ENCODE results near the gene COG2.

The COG2 gene

DNA sequence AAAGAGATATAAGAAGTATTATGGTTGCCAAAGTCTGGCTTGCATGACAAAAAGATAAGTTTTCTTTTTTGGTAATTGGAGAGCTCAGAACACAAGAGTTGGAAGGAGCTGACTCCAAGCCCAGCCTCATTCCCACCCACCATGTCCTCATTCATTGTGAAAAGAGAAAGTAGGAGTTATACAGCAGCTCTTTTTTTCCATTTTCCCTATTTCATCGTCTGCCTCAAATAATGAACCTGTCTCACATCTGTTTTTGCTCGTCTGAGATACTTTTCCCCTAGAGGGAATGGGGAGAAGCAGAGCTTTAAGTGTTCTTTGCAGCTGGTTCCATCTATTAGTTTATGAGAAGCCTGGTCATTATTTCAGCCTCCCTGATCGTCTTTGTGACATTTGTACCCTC lies 36.9 kb downstream of the COG2 start:
- ChIA-PET POLR2A (no interaction called here), CTCF (interaction anchor here (0.6 kb wide), 1 partner anchor 482 kb away, joined by 3 read pairs; no protein-coding TSS in a partner anchor)
- Histone ChIP-seq H3K4me1 (ENCODE audit: control insufficient read depth, insufficient read depth, low read length) (peaks cover 13% of the 10 kb centered on the region; the same call in 1 of the 2 replicates), H3K36me3 (ENCODE audit: control insufficient read depth in 2 of 2, insufficient read depth in 1 of 2, low read length in 2 of 2) (peaks cover 43 to 87% of the 10 kb centered on the region in 2 experiments), H3K9me3 (ENCODE audit: control insufficient read depth, insufficient read depth, low read depth, low read length) (no peaks in the 10 kb centered on the region), H3K27ac (ENCODE audit: extremely low read depth, low read depth, low read length) (no peak overlapping the region), H3K4me3 (ENCODE audit: low read depth, low read length) (no peak overlapping the region)
- TF ChIP-seq ZNF777 (tag by site-specific recombination; IDR thresholded peaks at IDR 0.05; ENCODE audit: borderline replicate concordance) (no peak), ZNF501 (tag by site-specific recombination; IDR thresholded peaks at IDR 0.05) (no peak), ZNF707 (tag by site-specific recombination; IDR thresholded peaks at IDR 0.05) (no peak), ZNF274 (IDR thresholded peaks at IDR 0.05; ENCODE audit: low read length) (no peak), ZNF274 (tag by site-specific recombination; IDR thresholded peaks at IDR 0.05; ENCODE audit: borderline replicate concordance) (no peak), ZNF514 (tag by site-specific recombination; IDR thresholded peaks at IDR 0.05) (no peak), MEIS1 (CRISPR knock-in tag; IDR thresholded peaks at IDR 0.05; ENCODE audit: borderline replicate concordance) (no peak), ZNF175 (tag by site-specific recombination; IDR thresholded peaks at IDR 0.05) (no peak), HOXC10 (CRISPR knock-in tag; IDR thresholded peaks at IDR 0.05) (no peak), ZNF660 (tag by site-specific recombination; IDR thresholded peaks at IDR 0.05) (no peak), ZBTB17 (tag by site-specific recombination; IDR thresholded peaks at IDR 0.05) (no peak)

DNA sequence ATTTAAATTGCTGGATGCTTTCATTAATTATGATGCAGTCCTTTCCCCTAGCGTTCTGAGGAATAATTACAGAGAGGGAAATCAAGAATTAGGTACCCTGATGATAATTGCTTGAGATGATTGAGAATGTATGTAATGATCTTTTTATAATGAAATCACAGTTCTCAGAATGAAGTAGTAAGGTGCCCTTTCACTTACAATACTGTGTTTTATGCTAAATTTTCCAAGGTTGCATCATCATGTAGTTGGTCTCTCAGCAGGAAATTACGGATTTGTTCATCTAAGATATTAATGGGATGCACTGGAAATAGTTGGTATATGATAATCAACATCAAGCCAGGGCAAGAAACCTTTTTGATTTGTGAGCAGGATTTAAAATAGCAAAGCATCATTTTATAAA lies 37.5 kb downstream of the COG2 start:
- CTCF ChIA-PET = no interaction called here
- peaks cover 39 to 87% of the 10 kb centered on the region in 2 experiments for H3K36me3 ChIP-seq (ENCODE audit: control insufficient read depth in 2 of 2, insufficient read depth in 1 of 2, low read length in 2 of 2)
- H3K27ac ChIP-seq (ENCODE audit: extremely low read depth, low read depth, low read length) = no peak overlapping the region
- H3K4me3 ChIP-seq (ENCODE audit: low read depth, low read length) = no peak overlapping the region
- POLR2A ChIA-PET = no interaction called here
- H3K9me3 ChIP-seq (ENCODE audit: control insufficient read depth, insufficient read depth, low read depth, low read length) = no peaks in the 10 kb centered on the region
- TF ChIP-seq ZNF610 (tag by site-specific recombination; IDR thresholded peaks at IDR 0.05; ENCODE audit: borderline replicate concordance) = no peak
- TF ChIP-seq, protein P1, sequence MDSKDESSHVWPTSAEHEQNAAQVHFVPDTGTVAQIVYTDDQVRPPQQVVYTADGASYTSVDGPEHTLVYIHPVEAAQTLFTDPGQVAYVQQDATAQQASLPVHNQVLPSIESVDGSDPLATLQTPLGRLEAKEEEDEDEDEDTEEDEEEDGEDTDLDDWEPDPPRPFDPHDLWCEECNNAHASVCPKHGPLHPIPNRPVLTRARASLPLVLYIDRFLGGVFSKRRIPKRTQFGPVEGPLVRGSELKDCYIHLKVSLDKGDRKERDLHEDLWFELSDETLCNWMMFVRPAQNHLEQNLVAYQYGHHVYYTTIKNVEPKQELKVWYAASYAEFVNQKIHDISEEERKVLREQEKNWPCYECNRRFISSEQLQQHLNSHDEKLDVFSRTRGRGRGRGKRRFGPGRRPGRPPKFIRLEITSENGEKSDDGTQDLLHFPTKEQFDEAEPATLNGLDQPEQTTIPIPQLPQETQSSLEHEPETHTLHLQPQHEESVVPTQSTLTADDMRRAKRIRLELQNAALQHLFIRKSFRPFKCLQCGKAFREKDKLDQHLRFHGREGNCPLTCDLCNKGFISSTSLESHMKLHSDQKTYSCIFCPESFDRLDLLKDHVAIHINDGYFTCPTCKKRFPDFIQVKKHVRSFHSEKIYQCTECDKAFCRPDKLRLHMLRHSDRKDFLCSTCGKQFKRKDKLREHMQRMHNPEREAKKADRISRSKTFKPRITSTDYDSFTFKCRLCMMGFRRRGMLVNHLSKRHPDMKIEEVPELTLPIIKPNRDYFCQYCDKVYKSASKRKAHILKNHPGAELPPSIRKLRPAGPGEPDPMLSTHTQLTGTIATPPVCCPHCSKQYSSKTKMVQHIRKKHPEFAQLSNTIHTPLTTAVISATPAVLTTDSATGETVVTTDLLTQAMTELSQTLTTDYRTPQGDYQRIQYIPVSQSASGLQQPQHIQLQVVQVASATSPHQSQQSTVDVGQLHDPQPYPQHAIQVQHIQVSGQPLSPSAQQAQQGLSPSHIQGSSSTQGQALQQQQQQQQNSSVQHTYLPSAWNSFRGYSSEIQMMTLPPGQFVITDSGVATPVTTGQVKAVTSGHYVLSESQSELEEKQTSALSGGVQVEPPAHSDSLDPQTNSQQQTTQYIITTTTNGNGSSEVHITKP (tag by site-specific recombination; IDR thresholded peaks at IDR 0.05) = no peak
- TF ChIP-seq ZNF654 (tag by site-specific recombination; IDR thresholded peaks at IDR 0.05; ENCODE audit: low read depth) = no peak
- TF ChIP-seq, protein P2, sequence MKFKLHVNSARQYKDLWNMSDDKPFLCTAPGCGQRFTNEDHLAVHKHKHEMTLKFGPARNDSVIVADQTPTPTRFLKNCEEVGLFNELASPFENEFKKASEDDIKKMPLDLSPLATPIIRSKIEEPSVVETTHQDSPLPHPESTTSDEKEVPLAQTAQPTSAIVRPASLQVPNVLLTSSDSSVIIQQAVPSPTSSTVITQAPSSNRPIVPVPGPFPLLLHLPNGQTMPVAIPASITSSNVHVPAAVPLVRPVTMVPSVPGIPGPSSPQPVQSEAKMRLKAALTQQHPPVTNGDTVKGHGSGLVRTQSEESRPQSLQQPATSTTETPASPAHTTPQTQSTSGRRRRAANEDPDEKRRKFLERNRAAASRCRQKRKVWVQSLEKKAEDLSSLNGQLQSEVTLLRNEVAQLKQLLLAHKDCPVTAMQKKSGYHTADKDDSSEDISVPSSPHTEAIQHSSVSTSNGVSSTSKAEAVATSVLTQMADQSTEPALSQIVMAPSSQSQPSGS (tag by site-specific recombination; IDR thresholded peaks at IDR 0.05; ENCODE audit: low read depth) = no peak
- TF ChIP-seq ZNF175 (tag by site-specific recombination; IDR thresholded peaks at IDR 0.05) = no peak
- no peak for TF ChIP-seq ZNF146 (tag by site-specific recombination; IDR thresholded peaks at IDR 0.05)
- TF ChIP-seq, protein P3, sequence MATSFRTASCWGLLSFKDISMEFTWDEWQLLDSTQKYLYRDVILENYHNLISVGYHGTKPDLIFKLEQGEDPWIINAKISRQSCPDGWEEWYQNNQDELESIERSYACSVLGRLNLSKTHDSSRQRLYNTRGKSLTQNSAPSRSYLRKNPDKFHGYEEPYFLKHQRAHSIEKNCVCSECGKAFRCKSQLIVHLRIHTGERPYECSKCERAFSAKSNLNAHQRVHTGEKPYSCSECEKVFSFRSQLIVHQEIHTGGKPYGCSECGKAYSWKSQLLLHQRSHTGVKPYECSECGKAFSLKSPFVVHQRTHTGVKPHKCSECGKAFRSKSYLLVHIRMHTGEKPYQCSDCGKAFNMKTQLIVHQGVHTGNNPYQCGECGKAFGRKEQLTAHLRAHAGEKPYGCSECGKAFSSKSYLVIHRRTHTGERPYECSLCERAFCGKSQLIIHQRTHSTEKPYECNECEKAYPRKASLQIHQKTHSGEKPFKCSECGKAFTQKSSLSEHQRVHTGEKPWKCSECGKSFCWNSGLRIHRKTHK (tag by site-specific recombination; IDR thresholded peaks at IDR 0.05) = no peak
- TF ChIP-seq, protein P4, sequence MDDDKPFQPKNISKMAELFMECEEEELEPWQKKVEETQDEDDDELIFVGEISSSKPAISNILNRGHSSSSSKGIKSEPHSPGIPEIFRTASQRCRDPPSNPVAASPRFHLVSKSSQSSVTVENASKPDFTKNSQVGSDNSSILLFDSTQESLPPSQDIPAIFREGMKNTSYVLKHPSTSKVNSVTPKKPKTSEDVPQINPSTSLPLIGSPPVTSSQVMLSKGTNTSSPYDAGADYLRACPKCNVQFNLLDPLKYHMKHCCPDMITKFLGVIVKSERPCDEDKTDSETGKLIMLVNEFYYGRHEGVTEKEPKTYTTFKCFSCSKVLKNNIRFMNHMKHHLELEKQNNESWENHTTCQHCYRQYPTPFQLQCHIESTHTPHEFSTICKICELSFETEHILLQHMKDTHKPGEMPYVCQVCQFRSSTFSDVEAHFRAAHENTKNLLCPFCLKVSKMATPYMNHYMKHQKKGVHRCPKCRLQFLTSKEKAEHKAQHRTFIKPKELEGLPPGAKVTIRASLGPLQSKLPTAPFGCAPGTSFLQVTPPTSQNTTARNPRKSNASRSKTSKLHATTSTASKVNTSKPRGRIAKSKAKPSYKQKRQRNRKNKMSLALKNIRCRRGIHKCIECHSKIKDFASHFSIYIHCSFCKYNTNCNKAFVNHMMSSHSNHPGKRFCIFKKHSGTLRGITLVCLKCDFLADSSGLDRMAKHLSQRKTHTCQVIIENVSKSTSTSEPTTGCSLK (tag by site-specific recombination; IDR thresholded peaks at IDR 0.05) = no peak
- TF ChIP-seq, protein P5, sequence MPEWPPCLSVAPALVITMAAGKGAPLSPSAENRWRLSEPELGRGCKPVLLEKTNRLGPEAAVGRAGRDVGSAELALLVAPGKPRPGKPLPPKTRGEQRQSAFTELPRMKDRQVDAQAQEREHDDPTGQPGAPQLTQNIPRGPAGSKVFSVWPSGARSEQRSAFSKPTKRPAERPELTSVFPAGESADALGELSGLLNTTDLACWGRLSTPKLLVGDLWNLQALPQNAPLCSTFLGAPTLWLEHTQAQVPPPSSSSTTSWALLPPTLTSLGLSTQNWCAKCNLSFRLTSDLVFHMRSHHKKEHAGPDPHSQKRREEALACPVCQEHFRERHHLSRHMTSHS (tag by site-specific recombination; IDR thresholded peaks at IDR 0.05) = no peak
- TF ChIP-seq ZNF768 (tag by site-specific recombination; IDR thresholded peaks at IDR 0.05) = no peak
- TF ChIP-seq ZBTB1 (tag by site-specific recombination; IDR thresholded peaks at IDR 0.05) = no peak
- TF ChIP-seq ZNF837 (tag by site-specific recombination; IDR thresholded peaks at IDR 0.05) = no peak
- no peak for TF ChIP-seq ZNF140 (tag by site-specific recombination; IDR thresholded peaks at IDR 0.05)
- no peak for TF ChIP-seq SP3 (tag by site-specific recombination; IDR thresholded peaks at IDR 0.05)
- H3K4me1 ChIP-seq (ENCODE audit: control insufficient read depth, insufficient read depth, low read length) = peaks cover 13% of the 10 kb centered on the region; the same call in 1 of the 2 replicates
